ENCODE measurements around the gene ABCF3.

The ABCF3 gene

GRCh38 chr3:184177767-184178306 lies 8.2 kb upstream of the ABCF3 start:
- Histone ChIP-seq H2AK5ac (ENCODE audit: low read depth, low read length) (peak overlapping the region; percentile 36), H3K18ac (ENCODE audit: low read length) (no peak overlapping the region), H3K14ac (ENCODE audit: low read length) (no peak overlapping the region), H3K4ac (ENCODE audit: low read length) (no peak overlapping the region), H3K4me2 (ENCODE audit: insufficient read depth, low read length, poor library complexity, severe bottlenecking) (no peak overlapping the region), H3K36me3 (replicated peaks in 1 of 2; ENCODE audit: control insufficient read depth in 2 of 2, insufficient read depth in 2 of 2, low read length in 2 of 2) (peaks cover 49 to 65% of the 10 kb centered on the region in 2 donors), H3K9ac (ENCODE audit: low read depth, low read length, poor library complexity) (peak overlapping the region; percentile 60), H3K4me3 (ENCODE audit: low read length in 2 of 2) (no peak overlapping the region), H2AFZ (ENCODE audit: low read length) (no peak overlapping the region), H3K4me1 (ENCODE audit: control insufficient read depth in 2 of 2, insufficient read depth in 1 of 2, low read depth in 1 of 2, low read length in 2 of 2) (peaks cover 15 to 18% of the 10 kb centered on the region in 2 donors), H3K27me3 (ENCODE audit: control insufficient read depth in 3 of 3, insufficient read depth in 3 of 3, low read depth in 1 of 3, low read length in 3 of 3) (no peaks in the 10 kb centered on the region), H3K27ac (replicated peaks; ENCODE audit: low read length) (peak overlapping the region; percentile 88), H3K9me3 (replicated peaks in 1 of 2; ENCODE audit: control insufficient read depth in 2 of 2, insufficient read depth in 1 of 2, low read depth in 1 of 2, low read length in 2 of 2) (no peaks in the 10 kb centered on the region), H2BK15ac (ENCODE audit: low read length) (peak overlapping the region; percentile 42), H2BK5ac (ENCODE audit: low read length) (peak overlapping the region; percentile 26), H2BK120ac (ENCODE audit: low read depth, low read length) (no peak overlapping the region), H4K91ac (ENCODE audit: low read depth, low read length, poor library complexity) (no peak overlapping the region), H3K79me1 (ENCODE audit: low read depth, low read length) (peaks cover 9% of the 10 kb centered on the region), H2BK12ac (ENCODE audit: low read length) (peak overlapping the region; percentile 67), H4K8ac (ENCODE audit: low read depth, low read length) (no peak overlapping the region), H3K23ac (ENCODE audit: low read depth, low read length, poor library complexity) (peak overlapping the region; percentile 83)
- DNase-seq (ENCODE audit: low spot score): no peak
- WGBS, 2 donors (ENCODE audit: extremely low coverage in 2 of 2, insufficient read length in 2 of 2, insufficient replicate concordance in 1 of 2): no CpG with 5 or more reads among the region's 14 CpGs

- Histone ChIP-seq H3K23ac (ENCODE audit: low read depth, low read length, poor library complexity) (no peak overlapping the region), H3K4ac (ENCODE audit: low read length) (no peak overlapping the region), H3K18ac (ENCODE audit: low read length) (no peak overlapping the region), H3K4me3 (ENCODE audit: low read length in 2 of 2) (no peak overlapping the region), H3K4me2 (ENCODE audit: insufficient read depth, low read length, poor library complexity, severe bottlenecking) (no peak overlapping the region), H3K9ac (ENCODE audit: low read depth, low read length, poor library complexity) (no peak overlapping the region), H2BK12ac (ENCODE audit: low read length) (no peak overlapping the region), H4K91ac (ENCODE audit: low read depth, low read length, poor library complexity) (no peak overlapping the region), H3K36me3 (replicated peaks in 1 of 2; ENCODE audit: control insufficient read depth in 2 of 2, insufficient read depth in 2 of 2, low read length in 2 of 2) (peaks cover 55 to 69% of the 10 kb centered on the region in 2 donors), H3K14ac (ENCODE audit: low read length) (no peak overlapping the region), H3K27me3 (ENCODE audit: control insufficient read depth in 3 of 3, insufficient read depth in 3 of 3, low read depth in 1 of 3, low read length in 3 of 3) (no peaks in the 10 kb centered on the region), H3K79me1 (ENCODE audit: low read depth, low read length) (peaks cover 9% of the 10 kb centered on the region), H3K27ac (replicated peaks; ENCODE audit: low read length) (no peak overlapping the region), H3K9me3 (replicated peaks in 1 of 2; ENCODE audit: control insufficient read depth in 2 of 2, insufficient read depth in 1 of 2, low read depth in 1 of 2, low read length in 2 of 2) (no peaks in the 10 kb centered on the region), H2BK5ac (ENCODE audit: low read length) (no peak overlapping the region), H3K4me1 (ENCODE audit: control insufficient read depth in 2 of 2, insufficient read depth in 1 of 2, low read depth in 1 of 2, low read length in 2 of 2) (peaks cover 15 to 18% of the 10 kb centered on the region in 2 donors), H4K8ac (ENCODE audit: low read depth, low read length) (no peak overlapping the region), H2AK5ac (ENCODE audit: low read depth, low read length) (no peak overlapping the region), H2BK15ac (ENCODE audit: low read length) (no peak overlapping the region), H2AFZ (ENCODE audit: low read length) (no peak overlapping the region), H2BK120ac (ENCODE audit: low read depth, low read length) (no peak overlapping the region)
- DNase-seq (ENCODE audit: low spot score): no peak
- WGBS, 2 donors (ENCODE audit: extremely low coverage in 2 of 2, insufficient read length in 2 of 2, insufficient replicate concordance in 1 of 2): no CpG with 5 or more reads among the region's 13 CpGs
These were observed 7.4 kb upstream of the ABCF3 start for GRCh38 chr3:184178521-184179138.

GRCh38 chr3:184180165-184180564 lies 5.8 kb upstream of the ABCF3 start:
- H3K14ac ChIP-seq (ENCODE audit: low read length): no peak overlapping the region
- H3K18ac ChIP-seq (ENCODE audit: low read length): no peak overlapping the region
- H3K27me3 ChIP-seq (ENCODE audit: control insufficient read depth in 3 of 3, insufficient read depth in 3 of 3, low read depth in 1 of 3, low read length in 3 of 3): no peaks in the 10 kb centered on the region
- H2AFZ ChIP-seq (ENCODE audit: low read length): no peak overlapping the region
- H3K27ac ChIP-seq (replicated peaks; ENCODE audit: low read length): no peak overlapping the region
- peak overlapping the region; percentile 2 for H3K9ac ChIP-seq (ENCODE audit: low read depth, low read length, poor library complexity)
- peaks cover 14 to 20% of the 10 kb centered on the region in 2 donors for H3K4me1 ChIP-seq (ENCODE audit: control insufficient read depth in 2 of 2, insufficient read depth in 1 of 2, low read depth in 1 of 2, low read length in 2 of 2)
- H3K23ac ChIP-seq (ENCODE audit: low read depth, low read length, poor library complexity): no peak overlapping the region
- no peak overlapping the region for H4K91ac ChIP-seq (ENCODE audit: low read depth, low read length, poor library complexity)
- H3K4me3 ChIP-seq (ENCODE audit: low read length in 2 of 2): no peak overlapping the region
- H2BK12ac ChIP-seq (ENCODE audit: low read length): no peak overlapping the region
- H3K79me1 ChIP-seq (ENCODE audit: low read depth, low read length): peaks cover 5% of the 10 kb centered on the region
- H3K4ac ChIP-seq (ENCODE audit: low read length): no peak overlapping the region
- no peak overlapping the region for H2BK5ac ChIP-seq (ENCODE audit: low read length)
- peaks cover 59 to 83% of the 10 kb centered on the region in 2 donors for H3K36me3 ChIP-seq (replicated peaks in 1 of 2; ENCODE audit: control insufficient read depth in 2 of 2, insufficient read depth in 2 of 2, low read length in 2 of 2)
- no peak overlapping the region for H2BK15ac ChIP-seq (ENCODE audit: low read length)
- no peak overlapping the region for H2AK5ac ChIP-seq (ENCODE audit: low read depth, low read length)
- H3K9me3 ChIP-seq (replicated peaks in 1 of 2; ENCODE audit: control insufficient read depth in 2 of 2, insufficient read depth in 1 of 2, low read depth in 1 of 2, low read length in 2 of 2): no peaks in the 10 kb centered on the region
- no peak overlapping the region for H3K4me2 ChIP-seq (ENCODE audit: insufficient read depth, low read length, poor library complexity, severe bottlenecking)
- H4K8ac ChIP-seq (ENCODE audit: low read depth, low read length): no peak overlapping the region
- H2BK120ac ChIP-seq (ENCODE audit: low read depth, low read length): no peak overlapping the region
- no CpG with 5 or more reads among the region's 6 CpGs for WGBS, 2 donors (ENCODE audit: extremely low coverage in 2 of 2, insufficient read length in 2 of 2, insufficient replicate concordance in 1 of 2)
- DNase-seq (ENCODE audit: low spot score): no peak

- H2AK5ac ChIP-seq (ENCODE audit: low read depth, low read length): no peak overlapping the region
- H3K27ac ChIP-seq (replicated peaks; ENCODE audit: low read length): no peak overlapping the region
- peaks cover 10 to 18% of the 10 kb centered on the region in 2 donors for H3K4me1 ChIP-seq (ENCODE audit: control insufficient read depth in 2 of 2, insufficient read depth in 1 of 2, low read depth in 1 of 2, low read length in 2 of 2)
- no peak overlapping the region for H3K9ac ChIP-seq (ENCODE audit: low read depth, low read length, poor library complexity)
- peaks cover 10% of the 10 kb centered on the region for H3K79me1 ChIP-seq (ENCODE audit: low read depth, low read length)
- H3K36me3 ChIP-seq (replicated peaks in 1 of 2; ENCODE audit: control insufficient read depth in 2 of 2, insufficient read depth in 2 of 2, low read length in 2 of 2): peaks cover 59 to 83% of the 10 kb centered on the region in 2 donors
- H3K27me3 ChIP-seq (ENCODE audit: control insufficient read depth in 3 of 3, insufficient read depth in 3 of 3, low read depth in 1 of 3, low read length in 3 of 3): no peaks in the 10 kb centered on the region
- H3K18ac ChIP-seq (ENCODE audit: low read length): no peak overlapping the region
- no peak overlapping the region for H3K4ac ChIP-seq (ENCODE audit: low read length)
- no peak overlapping the region for H4K91ac ChIP-seq (ENCODE audit: low read depth, low read length, poor library complexity)
- no peak overlapping the region for H3K4me3 ChIP-seq (ENCODE audit: low read length in 2 of 2)
- no peak overlapping the region for H4K8ac ChIP-seq (ENCODE audit: low read depth, low read length)
- no peak for DNase-seq (ENCODE audit: low spot score)
- no peak overlapping the region for H2AFZ ChIP-seq (ENCODE audit: low read length)
- H3K4me2 ChIP-seq (ENCODE audit: insufficient read depth, low read length, poor library complexity, severe bottlenecking): no peak overlapping the region
- H2BK15ac ChIP-seq (ENCODE audit: low read length): no peak overlapping the region
- H2BK120ac ChIP-seq (ENCODE audit: low read depth, low read length): no peak overlapping the region
- no peak overlapping the region for H2BK5ac ChIP-seq (ENCODE audit: low read length)
- H3K23ac ChIP-seq (ENCODE audit: low read depth, low read length, poor library complexity): no peak overlapping the region
- H2BK12ac ChIP-seq (ENCODE audit: low read length): no peak overlapping the region
- H3K9me3 ChIP-seq (replicated peaks in 1 of 2; ENCODE audit: control insufficient read depth in 2 of 2, insufficient read depth in 1 of 2, low read depth in 1 of 2, low read length in 2 of 2): no peaks in the 10 kb centered on the region
- no CpG with 5 or more reads among the region's 9 CpGs for WGBS, 2 donors (ENCODE audit: extremely low coverage in 2 of 2, insufficient read length in 2 of 2, insufficient replicate concordance in 1 of 2)
- no peak overlapping the region for H3K14ac ChIP-seq (ENCODE audit: low read length)
These were observed 4.4 kb upstream of the ABCF3 start for GRCh38 chr3:184181596-184181995.

All from neuronal stem cell (in vitro differentiated cells).